Measurements from ENCODE around the gene CASQ1. TPM values are rescaled to one million over a fixed set of nuclear protein-coding genes. Genes with fewer than 3 reads are reported as not detected.

Gene CASQ1
- total RNA-seq: 0.76 and 2.4 TPM in 2 replicates

DNA sequence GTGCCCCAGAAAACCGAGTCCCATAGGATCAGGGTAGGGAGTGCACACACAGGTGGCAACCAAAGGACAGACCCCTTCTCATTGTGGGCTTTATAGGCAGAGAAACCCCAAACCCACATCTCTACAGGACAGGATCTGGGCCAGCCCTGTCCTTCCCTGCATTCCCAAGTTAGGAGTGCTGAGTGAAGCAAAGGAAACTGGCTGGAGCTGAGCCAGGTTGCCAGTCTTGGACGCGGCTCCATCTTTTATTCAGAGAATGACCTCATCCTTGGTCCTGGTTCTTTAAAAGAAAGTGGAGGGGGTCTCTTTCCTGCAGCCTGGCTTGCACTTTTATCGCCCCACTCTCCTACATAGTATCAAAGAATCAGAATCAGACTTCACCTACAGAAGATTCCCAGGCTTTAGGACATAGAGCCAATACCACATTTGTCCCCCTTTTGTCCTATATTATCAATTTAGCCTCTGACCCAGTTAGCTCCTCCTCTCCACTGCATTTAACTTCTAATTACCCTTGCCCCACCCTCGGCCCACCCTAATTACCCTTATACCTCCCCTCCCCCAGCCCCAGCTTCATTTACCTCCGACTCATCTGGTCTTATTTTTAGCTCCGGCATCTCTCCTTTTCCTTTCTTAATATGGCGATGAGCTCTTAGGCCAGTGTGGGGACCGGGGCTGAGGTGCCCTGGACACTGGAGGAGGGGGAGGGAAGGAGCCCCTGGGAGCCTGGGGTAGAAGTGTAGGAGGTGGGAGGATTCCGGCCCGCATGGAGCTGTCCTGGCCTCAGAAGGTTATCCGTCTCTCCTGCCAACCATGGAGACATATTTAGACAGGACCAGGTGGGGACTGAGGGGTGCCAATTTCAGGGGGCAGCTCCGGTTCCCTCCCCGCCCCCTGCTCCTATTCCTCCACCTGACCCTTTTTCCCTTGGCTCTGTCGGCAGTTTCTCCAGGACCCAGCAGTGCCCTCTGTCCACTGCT is at the start of gene CASQ1:
CASQ1 (plus strand) TSS at position 927 of the 977 bp plus-strand sequence. CDS start 177 bp downstream, outside the sequence.

GRCh38 chr1:160151303-160151702 is 39.1 kb upstream of the CASQ1 start, which contains the start of gene ATP1A4:
ATP1A4 (plus strand) TSS chr1:160151603; CDS start chr1:160152041, 438 bp downstream.

GRCh38 chr1:160205242-160206035 is 15.1 kb downstream of the CASQ1 start, which contains the start of gene PEA15:
PEA15 (plus strand) TSS chr1:160205384; CDS start chr1:160211545, 6,161 bp downstream.

Other genes with a start within 250 kb of the CASQ1 start
- gene IGSF9, start 245.0 kb upstream of the CASQ1 start, total RNA-seq: 7.7 and 9.0 TPM in 2 replicates
- 4.7 and 6.8 TPM in 2 replicates for gene SLAMF9, start 236.3 kb upstream of the CASQ1 start, total RNA-seq
- 2.7 and 6.8 TPM in 2 replicates for gene PIGM, start 158.6 kb upstream of the CASQ1 start, total RNA-seq
- gene KCNJ10, start 120.4 kb upstream of the CASQ1 start, total RNA-seq: not detected in 2 replicates
- not detected in 2 replicates for gene KCNJ9, start 109.0 kb upstream of the CASQ1 start, total RNA-seq
- 25.1 and 25.8 TPM in 2 replicates for gene IGSF8, start 92.0 kb upstream of the CASQ1 start, total RNA-seq
- under 0.01 TPM in 1 of 2 replicates, not detected in the other for gene ATP1A2, start 74.8 kb upstream of the CASQ1 start, total RNA-seq
- gene ATP1A4, start 39.0 kb upstream of the CASQ1 start, total RNA-seq: 2.4 and 13.0 TPM in 2 replicates
- 78.1 and 121 TPM in 2 replicates for gene PEA15, start 14.8 kb downstream of the CASQ1 start, total RNA-seq
- gene DCAF8, start 72.0 kb downstream of the CASQ1 start, total RNA-seq: 80.0 and 102 TPM in 2 replicates
- gene PEX19, start 94.6 kb downstream of the CASQ1 start, total RNA-seq: 30.2 and 63.1 TPM in 2 replicates
- gene COPA, start 152.7 kb downstream of the CASQ1 start, total RNA-seq: 259 and 297 TPM in 2 replicates
- gene NCSTN, start 152.8 kb downstream of the CASQ1 start, total RNA-seq: 108 and 145 TPM in 2 replicates
- under 0.01 and 0.11 TPM in 2 replicates for gene NHLH1, start 176.5 kb downstream of the CASQ1 start, total RNA-seq
- gene VANGL2, start 210.0 kb downstream of the CASQ1 start, total RNA-seq: 6.5 and 7.1 TPM in 2 replicates

Measured in placental epithelial cell (primary cell).